Measurements from ENCODE around the gene NDRG2.

- TF ChIP-seq, protein P1, sequence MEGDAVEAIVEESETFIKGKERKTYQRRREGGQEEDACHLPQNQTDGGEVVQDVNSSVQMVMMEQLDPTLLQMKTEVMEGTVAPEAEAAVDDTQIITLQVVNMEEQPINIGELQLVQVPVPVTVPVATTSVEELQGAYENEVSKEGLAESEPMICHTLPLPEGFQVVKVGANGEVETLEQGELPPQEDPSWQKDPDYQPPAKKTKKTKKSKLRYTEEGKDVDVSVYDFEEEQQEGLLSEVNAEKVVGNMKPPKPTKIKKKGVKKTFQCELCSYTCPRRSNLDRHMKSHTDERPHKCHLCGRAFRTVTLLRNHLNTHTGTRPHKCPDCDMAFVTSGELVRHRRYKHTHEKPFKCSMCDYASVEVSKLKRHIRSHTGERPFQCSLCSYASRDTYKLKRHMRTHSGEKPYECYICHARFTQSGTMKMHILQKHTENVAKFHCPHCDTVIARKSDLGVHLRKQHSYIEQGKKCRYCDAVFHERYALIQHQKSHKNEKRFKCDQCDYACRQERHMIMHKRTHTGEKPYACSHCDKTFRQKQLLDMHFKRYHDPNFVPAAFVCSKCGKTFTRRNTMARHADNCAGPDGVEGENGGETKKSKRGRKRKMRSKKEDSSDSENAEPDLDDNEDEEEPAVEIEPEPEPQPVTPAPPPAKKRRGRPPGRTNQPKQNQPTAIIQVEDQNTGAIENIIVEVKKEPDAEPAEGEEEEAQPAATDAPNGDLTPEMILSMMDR (IDR thresholded peaks at IDR 0.05): no peak
- no peak for TF ChIP-seq POLR2A (IDR thresholded peaks at IDR 0.05)
These were observed 42.1 kb downstream of the NDRG2 start for GRCh38 chr14:20982646-20983369.

Data from thyroid gland (tissue), 4 donors.